H1 (cell line): Measurements from ENCODE around the gene COX6A1. TPM values are rescaled to one million over a fixed set of nuclear protein-coding genes. Genes with fewer than 3 reads are reported as not detected.

Source experiments
- ASH2L ChIP-seq: fragments of 200-600, 300-600 bp; sonication (generic); IDR thresholded peaks from one replicate; pipeline ENCODE4 v1.7.1; 2017; ENCODE audit warnings: low read length
- CHD7 ChIP-seq: fragments of 300-600 bp; sonication (generic); IDR thresholded peaks from 2 replicates; pipeline ENCODE4 v1.7.1; 2012; ENCODE audit warnings: low read length, moderate library complexity, mild to moderate bottlenecking, inconsistent platforms; ENCODE audit not compliant: insufficient replicate concordance
- JUND ChIP-seq: IDR thresholded peaks from 2 replicates; pipeline ENCODE4 v1.6.1; 2011; ENCODE audit warnings: mild to moderate bottlenecking, improper control_type of control experiment, low read length
- NRF1 ChIP-seq: IDR thresholded peaks from 2 replicates; pipeline ENCODE4 v1.6.1; 2011; ENCODE audit warnings: mild to moderate bottlenecking, low read depth, low read length, improper control_type of control experiment
- POU5F1 ChIP-seq: IDR thresholded peaks from 2 replicates; pipeline ENCODE4 v1.6.1; 2011; ENCODE audit warnings: low read depth, mild to moderate bottlenecking, low read length, moderate library complexity
- SP2 ChIP-seq: IDR thresholded peaks from 2 replicates; pipeline ENCODE4 v1.6.1; 2012; ENCODE audit warnings: mild to moderate bottlenecking, low read length, inconsistent platforms
- polyA plus RNA-seq, 7 experiments: library from polyadenylated mRNA; depleted of rRNA in 3 of 7; stranded (reverse) in 5 of 7; unstranded in 2 of 7; fragments of >200 nt in 5 of 7; fragments of 200-250 nt in 2 of 7; gene quantifications; 1 replicate in 5 of 7; 2 replicates in 1 of 7; 4 replicates in 1 of 7; pipeline versions ENCODE4 v1.2.1 to v1.2.3, GENCODE V29; 2011 to 2013; ENCODE audit warnings: missing spikeins in 2 of 7, mixed read lengths in 2 of 7
- total RNA-seq: library from RNA; stranded (reverse); fragmentation: NEBNext Ultra II Directional; extraction: Animal tissue kit (Norgen Biotek cat#: 25700); gene quantifications from 2 replicates; pipeline ENCODE4 v1.2.1, GENCODE V29; 2021

Gene COX6A1
- total and polyA plus RNA-seq, 2 of the 8 experiments (the other 6 are each of a cell fraction or from before 2014, with no cell fraction given), result 437 to 2,792 TPM

- TF ChIP-seq CHD7 (no peak), JUND (no peak), SP2 (no peak), ASH2L (no peak), POU5F1 (no peak), NRF1 (no peak)
- TF ChIP-seq, all 59 proteins: peak for 0
Observed at GRCh38 chr12:120399531-120399930, 38.4 kb upstream of the COX6A1 start (continued).
